Panc1 (cell line): ENCODE results near the gene PRAMEF12.
"Not testable (repeated sequence)": the region's sequence is repeated elsewhere in the genome, so short reads cannot be mapped to it uniquely, and the experiment has no call there.

Experiments used
- POLR2AphosphoS5 ChIP-seq: IDR thresholded peaks from 2 replicates; pipeline ENCODE4 v1.6.1; 2012; ENCODE audit warnings: mild to moderate bottlenecking, low read depth, low read length, moderate library complexity
- SIN3A ChIP-seq: IDR thresholded peaks from 2 replicates; pipeline ENCODE4 v1.6.1; 2012; ENCODE audit warnings: low read depth, mild to moderate bottlenecking, low read length, moderate library complexity, borderline replicate concordance; ENCODE audit not compliant: insufficient read depth
- TCF7L2 ChIP-seq: IDR thresholded peaks from 2 replicates; pipeline ENCODE4 v1.6.1; 2011; ENCODE audit warnings: mild to moderate bottlenecking, low read depth, low read length, inconsistent platforms
- TF ChIP-seq, protein P1 (sequence below): fragments of 450-650 bp; IDR thresholded peaks from 2 replicates; pipeline ENCODE4 v1.5.1; 2017; ENCODE audit warnings: mild to moderate bottlenecking
- TF ChIP-seq, protein P2 (sequence below), 2 experiments: IDR thresholded peaks; 2 replicates each; pipeline ENCODE4 v1.6.1; 2011 to 2012; ENCODE audit warnings: low read depth in 2 of 2, control low read depth in 1 of 2, low read length in 1 of 2, mild to moderate bottlenecking in 1 of 2, moderate library complexity in 1 of 2; ENCODE audit not compliant: insufficient read depth in 1 of 2

DNA sequence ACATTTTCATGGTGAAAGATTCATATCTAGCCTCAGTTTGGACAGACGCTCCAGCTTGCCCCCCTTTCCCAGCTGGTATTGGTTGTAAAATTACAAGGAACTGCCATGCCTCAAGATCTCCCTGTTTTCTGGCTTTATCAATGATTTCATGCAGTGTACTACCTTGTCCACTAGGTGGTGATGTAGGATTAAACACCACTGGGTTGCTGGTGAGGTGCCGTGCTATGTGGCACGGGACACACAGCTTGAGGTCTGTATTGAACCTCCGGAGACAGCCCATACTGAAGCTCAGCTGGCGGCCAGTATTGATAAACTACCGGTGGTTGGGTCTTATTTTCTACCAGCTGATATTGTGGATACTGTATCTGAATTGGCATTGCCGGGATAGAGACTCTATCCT is 10.2 kb downstream of the PRAMEF12 start:
- TF ChIP-seq, protein P1, sequence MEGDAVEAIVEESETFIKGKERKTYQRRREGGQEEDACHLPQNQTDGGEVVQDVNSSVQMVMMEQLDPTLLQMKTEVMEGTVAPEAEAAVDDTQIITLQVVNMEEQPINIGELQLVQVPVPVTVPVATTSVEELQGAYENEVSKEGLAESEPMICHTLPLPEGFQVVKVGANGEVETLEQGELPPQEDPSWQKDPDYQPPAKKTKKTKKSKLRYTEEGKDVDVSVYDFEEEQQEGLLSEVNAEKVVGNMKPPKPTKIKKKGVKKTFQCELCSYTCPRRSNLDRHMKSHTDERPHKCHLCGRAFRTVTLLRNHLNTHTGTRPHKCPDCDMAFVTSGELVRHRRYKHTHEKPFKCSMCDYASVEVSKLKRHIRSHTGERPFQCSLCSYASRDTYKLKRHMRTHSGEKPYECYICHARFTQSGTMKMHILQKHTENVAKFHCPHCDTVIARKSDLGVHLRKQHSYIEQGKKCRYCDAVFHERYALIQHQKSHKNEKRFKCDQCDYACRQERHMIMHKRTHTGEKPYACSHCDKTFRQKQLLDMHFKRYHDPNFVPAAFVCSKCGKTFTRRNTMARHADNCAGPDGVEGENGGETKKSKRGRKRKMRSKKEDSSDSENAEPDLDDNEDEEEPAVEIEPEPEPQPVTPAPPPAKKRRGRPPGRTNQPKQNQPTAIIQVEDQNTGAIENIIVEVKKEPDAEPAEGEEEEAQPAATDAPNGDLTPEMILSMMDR: peak; percentile 62
- TF ChIP-seq, protein P2, sequence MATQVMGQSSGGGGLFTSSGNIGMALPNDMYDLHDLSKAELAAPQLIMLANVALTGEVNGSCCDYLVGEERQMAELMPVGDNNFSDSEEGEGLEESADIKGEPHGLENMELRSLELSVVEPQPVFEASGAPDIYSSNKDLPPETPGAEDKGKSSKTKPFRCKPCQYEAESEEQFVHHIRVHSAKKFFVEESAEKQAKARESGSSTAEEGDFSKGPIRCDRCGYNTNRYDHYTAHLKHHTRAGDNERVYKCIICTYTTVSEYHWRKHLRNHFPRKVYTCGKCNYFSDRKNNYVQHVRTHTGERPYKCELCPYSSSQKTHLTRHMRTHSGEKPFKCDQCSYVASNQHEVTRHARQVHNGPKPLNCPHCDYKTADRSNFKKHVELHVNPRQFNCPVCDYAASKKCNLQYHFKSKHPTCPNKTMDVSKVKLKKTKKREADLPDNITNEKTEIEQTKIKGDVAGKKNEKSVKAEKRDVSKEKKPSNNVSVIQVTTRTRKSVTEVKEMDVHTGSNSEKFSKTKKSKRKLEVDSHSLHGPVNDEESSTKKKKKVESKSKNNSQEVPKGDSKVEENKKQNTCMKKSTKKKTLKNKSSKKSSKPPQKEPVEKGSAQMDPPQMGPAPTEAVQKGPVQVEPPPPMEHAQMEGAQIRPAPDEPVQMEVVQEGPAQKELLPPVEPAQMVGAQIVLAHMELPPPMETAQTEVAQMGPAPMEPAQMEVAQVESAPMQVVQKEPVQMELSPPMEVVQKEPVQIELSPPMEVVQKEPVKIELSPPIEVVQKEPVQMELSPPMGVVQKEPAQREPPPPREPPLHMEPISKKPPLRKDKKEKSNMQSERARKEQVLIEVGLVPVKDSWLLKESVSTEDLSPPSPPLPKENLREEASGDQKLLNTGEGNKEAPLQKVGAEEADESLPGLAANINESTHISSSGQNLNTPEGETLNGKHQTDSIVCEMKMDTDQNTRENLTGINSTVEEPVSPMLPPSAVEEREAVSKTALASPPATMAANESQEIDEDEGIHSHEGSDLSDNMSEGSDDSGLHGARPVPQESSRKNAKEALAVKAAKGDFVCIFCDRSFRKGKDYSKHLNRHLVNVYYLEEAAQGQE (IDR thresholded peaks at IDR 0.05; ENCODE audit: insufficient read depth in 1 of 2, low read depth in 2 of 2, low read length in 1 of 2): not testable (repeated sequence)
- not testable (repeated sequence) for TF ChIP-seq TCF7L2, POLR2AphosphoS5, SIN3A
